ENCODE data around the gene CDC42BPA. TPM values are rescaled to one million over a fixed set of nuclear protein-coding genes. Genes with fewer than 3 reads are reported as not detected.

Gene CDC42BPA
- total and polyA plus RNA-seq, 9 of the 15 experiments (the other 6 are each of a cell fraction or from before 2014, with no cell fraction given), result 8.0 to 77.5 (median 52.1) TPM

- Histone ChIP-seq H3K79me2 (ENCODE audit: control insufficient read depth, insufficient read depth, low read length) (peaks cover 96% of the 10 kb centered on the region), H3K9me1 (ENCODE audit: control insufficient read depth, insufficient read depth, low read length) (no peaks in the 10 kb centered on the region), H4K20me1 (replicated peaks; ENCODE audit: control insufficient read depth, insufficient read depth, low read length) (no peaks in the 10 kb centered on the region; the same call in 1 of the 2 replicates), H3K4me1 (replicated peaks in 1 of 2; ENCODE audit: control insufficient read depth in 2 of 2, insufficient read depth in 2 of 2, low read length in 2 of 2) (peaks cover 0 to 13% of the 10 kb centered on the region in 2 experiments; a peak in 4 of 5 replicates), H3K4me3 (no peak overlapping the region), H3K27ac (ENCODE audit: extremely low read depth, low read depth, low read length) (peak overlapping the region; percentile 6; the same call in 1 of the 3 replicates), H2AFZ (ENCODE audit: low read depth, low read length) (no peak overlapping the region), H3K9ac (ENCODE audit: insufficient read depth in 1 of 2, low read depth in 2 of 2, low read length in 2 of 2) (no peak overlapping the region), H3K27me3 (ENCODE audit: control insufficient read depth in 2 of 2, insufficient read depth in 2 of 2, low read length in 2 of 2) (no peaks in the 10 kb centered on the region), H3K36me3 (ENCODE audit: control insufficient read depth, insufficient read depth, low read length) (no peaks in the 10 kb centered on the region), H3K9me3 (replicated peaks; ENCODE audit: control insufficient read depth, insufficient read depth, low read depth, low read length) (no peaks in the 10 kb centered on the region), H3K4me2 (ENCODE audit: insufficient read depth, low read length) (no peak overlapping the region)
- intact Hi-C loops (cut with micrococcal nuclease), result no loop called here
- no peak for FAIRE-seq
- ChIA-PET CTCF (ENCODE audit: low intra/inter-chr PET ratio) (no interaction called here), POLR2A (no interaction called here)
- no peak for DNase-seq (ENCODE audit: extremely low read depth in 1 of 4, low spot score in 3 of 4)
- no TSS peak for BruUV-seq (replicated peaks)
- no peak for TF ChIP-seq ZNF77 (CRISPR knock-in tag; IDR thresholded peaks at IDR 0.05)
- peak; percentile 70 for TF ChIP-seq PRDM10 (IDR thresholded peaks at IDR 0.05; ENCODE audit: partially characterized antibody)
- no peak for TF ChIP-seq ARID1B (IDR thresholded peaks at IDR 0.05)
- TF ChIP-seq TCF3 (CRISPR knock-in tag; IDR thresholded peaks at IDR 0.05), result no peak
- TF ChIP-seq CHD2 (IDR thresholded peaks at IDR 0.05; ENCODE audit: low read depth, low read length), result no peak
- no peak for ATAC-seq
- in situ Hi-C loops (cut with MboI), result no loop called here
These were observed 77.3 kb downstream of the CDC42BPA start for GRCh38 chr1:227240983-227241382.
